OCI-LY1 (cell line): ENCODE results near the gene FCGBP.

Experiments
- H2AFZ ChIP-seq: fragments of 200-600 bp; sonication (generic), shearing (Covaris generic); 2 replicates; pipeline ENCODE4 v1.6.0; 2014; ENCODE audit warnings: antibody characterized with exemption, mild to moderate bottlenecking, low read length
- H3F3A ChIP-seq: fragments of 200-600 bp; sonication (generic), shearing (Covaris generic); 2 replicates; pipeline ENCODE4 v1.6.0; 2014; ENCODE audit warnings: mild to moderate bottlenecking, antibody characterized with exemption, low read length, moderate library complexity; ENCODE audit not compliant: insufficient read depth
- H3K27ac ChIP-seq: fragments of 200-600 bp; sonication (generic); 2 replicates; pipeline ENCODE4 v1.5.1; 2014; ENCODE audit warnings: low read length, mixed run types, mild to moderate bottlenecking, low read depth; ENCODE audit not compliant: poor library complexity, severe bottlenecking
- H3K27me3 ChIP-seq: fragments of 200-600 bp; sonication (generic); 2 replicates; pipeline ENCODE4 v1.6.0; 2014; ENCODE audit warnings: antibody characterized with exemption, mild to moderate bottlenecking, low read length, moderate library complexity; ENCODE audit not compliant: insufficient read depth
- H3K36me3 ChIP-seq: fragments of 200-600 bp; sonication (generic); 2 replicates; pipeline ENCODE4 v1.6.1; 2014; ENCODE audit warnings: mild to moderate bottlenecking, antibody characterized with exemption, low read length, moderate library complexity, mixed read lengths; ENCODE audit not compliant: insufficient read depth
- H3K4me1 ChIP-seq: fragments of 200-600 bp; sonication (generic); 2 replicates; pipeline ENCODE4 v1.5.1; 2014; ENCODE audit warnings: mild to moderate bottlenecking, low read length, moderate library complexity; ENCODE audit not compliant: insufficient read depth, severe bottlenecking
- H3K4me2 ChIP-seq: fragments of 200-600 bp; sonication (generic), shearing (Covaris generic); 2 replicates; pipeline ENCODE4 v1.6.1; 2014; ENCODE audit warnings: low read length
- H3K4me3 ChIP-seq: fragments of 200-600 bp; sonication (generic); 2 replicates; pipeline ENCODE4 v1.5.1; 2014; ENCODE audit warnings: low read length, low read depth, mild to moderate bottlenecking, mixed read lengths; ENCODE audit not compliant: poor library complexity, severe bottlenecking
- H3K79me2 ChIP-seq: fragments of 200-600 bp; shearing (Covaris generic); 2 replicates; pipeline ENCODE4 v1.6.1; 2016; ENCODE audit warnings: mixed run types, low read length, mixed read lengths; ENCODE audit not compliant: insufficient read depth
- H3K9ac ChIP-seq: fragments of 200-600 bp; sonication (generic), shearing (Covaris generic); 2 replicates; pipeline ENCODE4 v1.6.1; 2014; ENCODE audit warnings: mild to moderate bottlenecking, low read length, mixed read lengths
- H3K9me2 ChIP-seq: fragments of 200-600 bp; sonication (generic), shearing (Covaris generic); 2 replicates; pipeline ENCODE4 v1.6.1; 2014; ENCODE audit warnings: low read depth, mild to moderate bottlenecking, low read length, mixed read lengths
- H3K9me3 ChIP-seq: fragments of 200-600 bp; shearing (Covaris generic); 2 replicates; pipeline ENCODE4 v1.6.1; 2014; ENCODE audit warnings: low read length, mixed read lengths
- H4K20me1 ChIP-seq: fragments of 200-600 bp; sonication (generic), shearing (Covaris generic); 2 replicates; pipeline ENCODE4 v1.6.0; 2016; ENCODE audit warnings: mild to moderate bottlenecking, low read length; ENCODE audit not compliant: insufficient read depth
- EZH2 ChIP-seq: fragments of 200-600 bp; sonication (generic), shearing (Covaris generic); IDR thresholded peaks from 2 replicates; pipeline ENCODE4 v1.8.0; 2017; ENCODE audit warnings: borderline replicate concordance, mixed run types, mild to moderate bottlenecking, antibody characterized with exemption, low read length, moderate library complexity, mixed read lengths
- TF ChIP-seq, protein P1 (sequence below): fragments of 200-600 bp; sonication (generic), shearing (Covaris generic); IDR thresholded peaks from 2 replicates; pipeline ENCODE4 v1.5.1; 2017; ENCODE audit warnings: mild to moderate bottlenecking, antibody characterized with exemption, low read length, moderate library complexity, mixed read lengths

Gene FCGBP

DNA sequence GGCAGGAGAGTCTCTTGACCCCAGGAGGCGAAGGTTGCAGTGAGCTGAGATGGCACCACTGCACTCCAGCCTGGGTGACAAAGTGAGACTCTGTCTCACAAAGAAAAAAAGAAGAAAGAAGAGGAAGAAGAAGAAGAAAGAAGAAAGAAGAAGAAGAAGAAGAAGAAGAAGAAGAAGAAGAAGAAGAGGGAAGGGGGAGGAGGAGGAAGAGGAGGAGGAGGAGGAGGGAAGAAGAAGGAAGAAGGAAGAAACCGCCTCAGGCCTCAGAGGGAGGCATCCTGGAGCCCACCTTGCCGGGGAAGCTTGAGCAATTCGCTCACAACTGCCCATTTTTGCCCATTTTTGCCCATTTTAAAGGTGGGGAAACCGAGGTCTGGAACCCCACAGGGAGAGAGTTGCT lies 9.5 kb downstream of the FCGBP start:
- Histone ChIP-seq H3K79me2 (no peaks in the 10 kb centered on the region), H3K27me3 (no peaks in the 10 kb centered on the region), H4K20me1 (no peaks in the 10 kb centered on the region), H3F3A (no peaks in the 10 kb centered on the region), H3K9me2 (no peaks in the 10 kb centered on the region), H2AFZ (no peak overlapping the region), H3K27ac (no peak overlapping the region), H3K9me3 (0 out of 2 replicates have a peak, but pooled peaks cover 1% of the 10 kb centered on the region), H3K9ac (no peak overlapping the region), H3K4me1 (no peaks in the 10 kb centered on the region), H3K4me3 (no peak overlapping the region), H3K4me2 (no peak overlapping the region), H3K36me3 (peaks cover 86% of the 10 kb centered on the region)
- no peak for TF ChIP-seq EZH2
- TF ChIP-seq, protein P1, sequence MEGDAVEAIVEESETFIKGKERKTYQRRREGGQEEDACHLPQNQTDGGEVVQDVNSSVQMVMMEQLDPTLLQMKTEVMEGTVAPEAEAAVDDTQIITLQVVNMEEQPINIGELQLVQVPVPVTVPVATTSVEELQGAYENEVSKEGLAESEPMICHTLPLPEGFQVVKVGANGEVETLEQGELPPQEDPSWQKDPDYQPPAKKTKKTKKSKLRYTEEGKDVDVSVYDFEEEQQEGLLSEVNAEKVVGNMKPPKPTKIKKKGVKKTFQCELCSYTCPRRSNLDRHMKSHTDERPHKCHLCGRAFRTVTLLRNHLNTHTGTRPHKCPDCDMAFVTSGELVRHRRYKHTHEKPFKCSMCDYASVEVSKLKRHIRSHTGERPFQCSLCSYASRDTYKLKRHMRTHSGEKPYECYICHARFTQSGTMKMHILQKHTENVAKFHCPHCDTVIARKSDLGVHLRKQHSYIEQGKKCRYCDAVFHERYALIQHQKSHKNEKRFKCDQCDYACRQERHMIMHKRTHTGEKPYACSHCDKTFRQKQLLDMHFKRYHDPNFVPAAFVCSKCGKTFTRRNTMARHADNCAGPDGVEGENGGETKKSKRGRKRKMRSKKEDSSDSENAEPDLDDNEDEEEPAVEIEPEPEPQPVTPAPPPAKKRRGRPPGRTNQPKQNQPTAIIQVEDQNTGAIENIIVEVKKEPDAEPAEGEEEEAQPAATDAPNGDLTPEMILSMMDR = no peak

DNA sequence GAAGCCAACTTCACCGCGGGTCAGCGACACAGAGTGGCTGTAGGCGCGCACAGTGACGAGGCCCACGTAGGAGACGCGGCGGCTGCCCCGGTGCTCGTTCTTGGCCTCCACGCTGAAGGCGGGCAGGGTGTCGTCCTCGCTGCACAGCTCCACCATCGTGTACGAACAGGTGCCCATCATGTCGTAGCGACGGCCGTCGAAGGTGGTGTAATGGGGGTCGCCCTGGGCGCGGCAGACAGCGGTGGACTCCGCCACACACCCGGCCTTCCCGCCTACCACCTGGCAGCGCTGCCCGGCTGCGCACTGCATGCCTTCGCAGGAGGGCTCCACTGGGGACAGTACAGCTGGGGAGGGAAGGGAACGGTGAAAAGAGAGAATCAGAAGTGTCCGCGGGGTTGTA lies 10.0 kb downstream of the FCGBP start:
- Histone ChIP-seq H3K36me3 (peaks cover 86% of the 10 kb centered on the region), H3K27ac (no peak overlapping the region), H3K4me3 (no peak overlapping the region), H3K79me2 (no peaks in the 10 kb centered on the region), H2AFZ (no peak overlapping the region), H3K4me1 (no peaks in the 10 kb centered on the region), H3K4me2 (no peak overlapping the region), H3K27me3 (no peaks in the 10 kb centered on the region), H4K20me1 (no peaks in the 10 kb centered on the region), H3K9me3 (no peaks in the 10 kb centered on the region), H3K9me2 (no peaks in the 10 kb centered on the region), H3F3A (no peaks in the 10 kb centered on the region), H3K9ac (no peak overlapping the region)
- TF ChIP-seq, protein P1 = no peak

- Histone ChIP-seq H3K79me2 (no peaks in the 10 kb centered on the region), H3K9me3 (no peaks in the 10 kb centered on the region), H2AFZ (no peak overlapping the region), H3K4me1 (no peaks in the 10 kb centered on the region), H3K9ac (no peak overlapping the region), H3K4me3 (no peak overlapping the region), H3K27ac (no peak overlapping the region), H4K20me1 (no peaks in the 10 kb centered on the region), H3K36me3 (peaks cover 86% of the 10 kb centered on the region), H3K27me3 (no peaks in the 10 kb centered on the region), H3K4me2 (no peak overlapping the region), H3F3A (no peaks in the 10 kb centered on the region), H3K9me2 (no peaks in the 10 kb centered on the region)
- no peak for TF ChIP-seq EZH2
- TF ChIP-seq, protein P1 = no peak
These were observed 10.6 kb downstream of the FCGBP start for GRCh38 chr19:39923862-39924261.
